Measurements from ENCODE around the gene CDK2AP2.

DNA sequence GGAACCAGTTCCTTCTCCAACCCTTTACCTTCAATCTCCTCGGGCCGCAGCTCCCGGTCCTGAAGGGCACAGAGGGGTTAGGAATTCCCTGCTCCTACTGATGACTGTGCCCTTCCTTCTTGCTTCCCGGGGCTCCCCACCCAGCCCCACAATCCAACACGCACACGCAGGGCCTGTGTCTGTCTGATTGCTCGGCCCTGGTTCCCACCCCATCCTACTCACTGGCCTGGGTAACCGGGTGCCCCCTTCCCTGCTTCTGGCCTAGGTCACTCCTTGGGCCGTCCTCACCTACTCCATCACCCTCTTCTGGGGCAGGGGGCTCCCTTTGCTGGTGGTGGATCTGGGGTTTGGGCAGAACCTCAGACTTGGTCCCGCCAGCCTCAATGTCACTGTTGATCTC is 14.0 kb upstream of the CDK2AP2 start:
- TF ChIP-seq, protein P1, sequence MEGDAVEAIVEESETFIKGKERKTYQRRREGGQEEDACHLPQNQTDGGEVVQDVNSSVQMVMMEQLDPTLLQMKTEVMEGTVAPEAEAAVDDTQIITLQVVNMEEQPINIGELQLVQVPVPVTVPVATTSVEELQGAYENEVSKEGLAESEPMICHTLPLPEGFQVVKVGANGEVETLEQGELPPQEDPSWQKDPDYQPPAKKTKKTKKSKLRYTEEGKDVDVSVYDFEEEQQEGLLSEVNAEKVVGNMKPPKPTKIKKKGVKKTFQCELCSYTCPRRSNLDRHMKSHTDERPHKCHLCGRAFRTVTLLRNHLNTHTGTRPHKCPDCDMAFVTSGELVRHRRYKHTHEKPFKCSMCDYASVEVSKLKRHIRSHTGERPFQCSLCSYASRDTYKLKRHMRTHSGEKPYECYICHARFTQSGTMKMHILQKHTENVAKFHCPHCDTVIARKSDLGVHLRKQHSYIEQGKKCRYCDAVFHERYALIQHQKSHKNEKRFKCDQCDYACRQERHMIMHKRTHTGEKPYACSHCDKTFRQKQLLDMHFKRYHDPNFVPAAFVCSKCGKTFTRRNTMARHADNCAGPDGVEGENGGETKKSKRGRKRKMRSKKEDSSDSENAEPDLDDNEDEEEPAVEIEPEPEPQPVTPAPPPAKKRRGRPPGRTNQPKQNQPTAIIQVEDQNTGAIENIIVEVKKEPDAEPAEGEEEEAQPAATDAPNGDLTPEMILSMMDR (IDR thresholded peaks at IDR 0.05; ENCODE audit: low read depth, low read length) = no peak
- TF ChIP-seq EZH2phosphoT487 (IDR thresholded peaks at IDR 0.05; ENCODE audit: low read depth) = no peak
